Body of pancreas (tissue), 4 donors: ENCODE measurements around the gene RSRC1.

Source experiments
- CTCF ChIP-seq, 7 experiments: fragments of 450-650 bp in 4 of 7; fragments of 200-600 bp in 3 of 7; sonication (generic) in 3 of 7; IDR thresholded peaks; one replicate each; pipeline ENCODE4 v1.5.1; 2016 to 2019; ENCODE audit warnings: antibody characterized with exemption in 7 of 7
- POLR2A ChIP-seq, 3 donors: fragments of 450-650 bp; IDR thresholded peaks; one replicate each; pipeline ENCODE4 v1.6.1; 2016; ENCODE audit warnings: antibody characterized with exemption in 3 of 3, mild to moderate bottlenecking in 2 of 3

GRCh38 chr3:158134363-158134762 is 24.5 kb downstream of the RSRC1 start:
- TF ChIP-seq CTCF (IDR thresholded peaks at IDR 0.05) (no peak), POLR2A (IDR thresholded peaks at IDR 0.05) (no peak)
